GM10248 (cell line): ENCODE results near the gene FCHSD1.

ENCODE experiments used
- CTCF ChIA-PET: fragments of 300-600 bp; sonication (Branson Sonifier 250); formaldehyde crosslinking; extraction: SDS; loops from one replicate; lab custom pipeline; 2021; ENCODE audit warnings: antibody characterized with exemption; lab: Yijun Ruan, JAX
- POLR2A ChIA-PET: fragments of 350-650 bp; sonication (Branson Sonifier 250); formaldehyde crosslinking; extraction: SDS; loops from one replicate; lab custom pipeline; 2020; ENCODE audit warnings: antibody characterized with exemption; lab: Yijun Ruan, JAX
- DNase-seq: peaks from one replicate; pipeline ENCODE4 v3.0.0; 2012; ENCODE audit errors: extremely low spot score
- CTCF ChIP-seq: IDR thresholded peaks from 2 replicates; pipeline ENCODE4 v1.5.1; 2012; ENCODE audit warnings: mild to moderate bottlenecking, low read depth; ENCODE audit errors: extremely low read depth, missing control alignments, control extremely low read depth

Gene FCHSD1

GRCh38 chr5:141649972-141650371 is 1.2 kb downstream of the FCHSD1 start:
- TF ChIP-seq CTCF: no peak
- DNase-seq: no peak
- ChIA-PET POLR2A (no interaction called here), CTCF (interaction anchor here (1.0 to 26.1 kb wide), 6 partner anchors 7 to 311 kb away, joined by 3 to 442 read pairs (median 12); partner anchors contain the start of genes DIAPH1, HDAC3 and RELL2)

GRCh38 chr5:141649056-141649688 is 2.0 kb downstream of the FCHSD1 start:
- no peak for TF ChIP-seq CTCF
- POLR2A ChIA-PET: no interaction called here
- CTCF ChIA-PET: interaction anchor here (0.9 to 26.1 kb wide), 6 partner anchors 11 to 312 kb away, joined by 3 to 442 read pairs (median 5); partner anchors contain the start of genes DIAPH1, HDAC3 and RELL2
- no peak for DNase-seq

GRCh38 chr5:141647851-141648250 is 3.4 kb downstream of the FCHSD1 start:
- ChIA-PET POLR2A (no interaction called here), CTCF (interaction anchor here (1.1 to 26.1 kb wide), 5 partner anchors 10 to 84 kb away, joined by 3 to 442 read pairs (median 6); partner anchors contain the start of genes DIAPH1, HDAC3 and RELL2)
- DNase-seq: no peak
- no peak for TF ChIP-seq CTCF

- TF ChIP-seq CTCF: no peak
- CTCF ChIA-PET: interaction anchor here (1.1 to 26.1 kb wide), 6 partner anchors 9 to 322 kb away, joined by 3 to 442 read pairs (median 6); partner anchors contain the start of genes DIAPH1, HDAC3, RELL2 and RNF14
- POLR2A ChIA-PET: no interaction called here
- DNase-seq: no peak
Measured at GRCh38 chr5:141647242-141647641, 4.0 kb downstream of the FCHSD1 start.

- TF ChIP-seq CTCF: no peak
- POLR2A ChIA-PET: no interaction called here
- CTCF ChIA-PET: interaction anchor here (1.2 to 26.1 kb wide), 6 partner anchors 8 to 323 kb away, joined by 4 to 442 read pairs (median 6); partner anchors contain the start of genes DIAPH1, HDAC3, RELL2 and RNF14
- DNase-seq: no peak
Measured at GRCh38 chr5:141646026-141646425, 5.2 kb downstream of the FCHSD1 start.

- ChIA-PET POLR2A (no interaction called here), CTCF (interaction anchor here (1.7 to 26.1 kb wide), 7 partner anchors 9 to 327 kb away, joined by 6 to 442 read pairs (median 11); partner anchors contain the start of genes DIAPH1, FCHSD1 and RNF14)
- TF ChIP-seq CTCF: no peak
Measured at GRCh38 chr5:141641634-141642267, 9.5 kb downstream of the FCHSD1 start.

More at GRCh38 chr5:141641634-141642267, 9.5 kb downstream of the FCHSD1 start:
- peak; percentile 54 for DNase-seq
